ENCODE data around the gene HTATIP2. TPM values are rescaled to one million over a fixed set of nuclear protein-coding genes. Genes with fewer than 3 reads are reported as not detected.

The HTATIP2 gene
- total and polyA plus RNA-seq, 2 of the 4 experiments (the other 2 are of a cell fraction) = 7.2 to 11.6 TPM

DNA sequence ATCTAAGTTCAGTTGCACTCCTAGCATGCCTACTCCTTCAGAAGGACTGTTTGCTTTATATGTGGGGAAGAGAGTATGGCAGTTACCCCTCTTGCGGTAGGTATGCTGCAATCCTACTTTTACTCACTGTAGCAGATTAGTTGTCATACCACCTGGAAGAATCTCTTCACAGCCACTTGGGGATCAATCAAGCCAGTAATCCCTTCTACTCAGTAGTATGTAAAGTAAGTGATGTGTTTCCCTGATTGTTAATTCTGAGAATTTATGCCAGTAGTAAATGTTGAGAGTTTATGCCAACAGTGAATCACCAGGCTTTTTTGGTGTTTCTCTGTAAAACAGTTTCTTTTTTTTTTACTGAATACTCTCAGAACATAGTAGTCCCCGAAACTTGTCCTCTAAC, 58.4 kb downstream of the HTATIP2 start:
- intact Hi-C loops (cut with micrococcal nuclease) (no loop called here), in situ Hi-C loops (cut with MboI; ENCODE audit: low sequenced_read_pairs) (no loop called here), dilution Hi-C loops (cut with HindIII; ENCODE audit: low sequenced_read_pairs, unreplicated experiment) (no loop called here)
- CTCF ChIA-PET = no interaction called here
- Histone ChIP-seq H2BK5ac (ENCODE audit: low read depth, low read length, poor library complexity, severe bottlenecking) (no peak overlapping the region), H4K91ac (ENCODE audit: insufficient read depth, low read depth, low read length) (no peak overlapping the region), H3K4me3 (ENCODE audit: insufficient read depth, low read depth, low read length) (no peak overlapping the region), H2AK9ac (replicated peaks; ENCODE audit: low read depth, low read length, poor library complexity) (no peak overlapping the region), H3K79me1 (ENCODE audit: low read depth in 1 of 2, low read length in 2 of 2) (no peaks in the 10 kb centered on the region), H3K9me1 (ENCODE audit: insufficient read depth, low read length) (peaks cover 3% of the 10 kb centered on the region; the same call in 1 of the 2 replicates), H2AK5ac (ENCODE audit: low read depth, low read length) (no peak overlapping the region), H2BK15ac (ENCODE audit: low read depth, low read length) (no peak overlapping the region), H3K27me3 (ENCODE audit: control insufficient read depth, insufficient read depth, low read length) (no peaks in the 10 kb centered on the region), H3K27ac (ENCODE audit: insufficient read depth, low read length) (no peak overlapping the region), H4K5ac (ENCODE audit: low read depth, low read length) (no peak overlapping the region), H4K8ac (ENCODE audit: low read depth in 2 of 2, low read length in 2 of 2) (no peak overlapping the region), H3K14ac (replicated peaks; ENCODE audit: low read depth, low read length) (no peak overlapping the region), H3K36me3 (ENCODE audit: control insufficient read depth, insufficient read depth, low read length) (peaks cover 3% of the 10 kb centered on the region; the same call in 1 of the 2 replicates), H3K18ac (ENCODE audit: low read depth, low read length) (no peak overlapping the region), H3K4me1 (ENCODE audit: control insufficient read depth, insufficient read depth, low read length) (no peaks in the 10 kb centered on the region), H3K9me3 (ENCODE audit: control insufficient read depth, insufficient read depth, low read length) (no peaks in the 10 kb centered on the region), H2BK120ac (ENCODE audit: low read depth, low read length) (no peak overlapping the region), H4K20me1 (ENCODE audit: insufficient read depth, low read length) (no peaks in the 10 kb centered on the region), H3K4me2 (ENCODE audit: low read depth, low read length) (no peak overlapping the region), H3K4ac (ENCODE audit: low read depth, low read length) (no peak overlapping the region), H3K9ac (ENCODE audit: low read depth, low read length) (no peak overlapping the region), H3K56ac (ENCODE audit: extremely low read depth, insufficient read depth, low read length) (no peak overlapping the region), H2AFZ (replicated peaks; ENCODE audit: low read length, poor library complexity) (no peak overlapping the region), H3K23ac (ENCODE audit: low read depth, low read length) (no peak overlapping the region), H2BK20ac (ENCODE audit: low read depth, low read length) (no peak overlapping the region)
- TF ChIP-seq MAFK (IDR thresholded peaks at IDR 0.05; ENCODE audit: low read depth, low read length) = no peak
- TF ChIP-seq FOS (IDR thresholded peaks at IDR 0.05; ENCODE audit: low read depth, low read length) = no peak
- TF ChIP-seq CEBPB (IDR thresholded peaks at IDR 0.05; ENCODE audit: low read depth, low read length) = no peak
- no CpG with 5 or more reads among the region's 2 CpGs for WGBS, 2 experiments (ENCODE audit: extremely low coverage in 2 of 2, insufficient read length in 1 of 2)
- POLR2A ChIA-PET (ENCODE audit: unreplicated experiment) = no interaction called here
- ATAC-seq (ENCODE audit: low read depth) (no peak), DNase-seq (no peak)
- no TSS peak for BruUV-seq (replicated peaks)

All from IMR-90 (cell line).